ENCODE measurements around the gene MS4A18.

GRCh38 chr11:60762851-60763691, 38.6 kb downstream of the MS4A18 start:
- TF ChIP-seq POLR2A (IDR thresholded peaks at IDR 0.05; ENCODE audit: low read depth, low read length) (0 out of 2 replicates have a peak, but pooled peaks have one; percentile 8), POLR2AphosphoS5 (IDR thresholded peaks at IDR 0.05; ENCODE audit: low read depth, low read length) (no peak), SPI1 (IDR thresholded peaks at IDR 0.05; ENCODE audit: low read depth, low read length) (peak; percentile 65), PAX5 (IDR thresholded peaks at IDR 0.05; ENCODE audit: insufficient read depth, low read length, severe bottlenecking) (no peak)

Measured in GM12891 (cell line).